ENCODE results near the gene CASK.

DNA sequence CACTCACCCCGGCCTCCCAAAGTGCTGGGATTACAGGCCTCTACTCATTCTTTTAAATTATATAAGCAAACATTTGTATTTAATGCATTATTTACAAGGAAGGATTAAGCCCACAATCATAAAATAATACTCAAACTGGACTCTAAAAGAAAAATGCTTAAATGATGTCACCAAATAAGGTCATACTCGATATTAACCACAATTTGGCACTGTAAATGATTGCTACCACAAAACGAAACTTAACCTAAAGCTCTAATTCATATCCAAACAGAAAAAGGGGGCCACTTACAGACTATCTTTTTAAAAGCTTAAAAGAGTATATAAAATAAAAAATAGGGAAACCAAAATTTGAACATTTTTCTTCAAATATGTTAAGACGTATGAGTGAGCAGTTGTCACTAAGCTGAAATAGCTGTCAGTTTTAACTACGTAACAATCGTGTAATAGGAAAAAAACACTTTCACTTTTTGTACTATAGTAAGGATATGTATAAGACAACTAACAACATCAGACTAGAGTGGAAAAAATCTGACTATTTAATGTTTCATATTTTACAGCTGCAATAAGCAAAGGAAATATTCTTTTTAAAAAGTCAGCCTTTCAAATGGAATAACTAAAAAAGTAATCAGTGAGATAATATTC is 342.8 kb downstream of the CASK start:
- TF ChIP-seq, protein P1, sequence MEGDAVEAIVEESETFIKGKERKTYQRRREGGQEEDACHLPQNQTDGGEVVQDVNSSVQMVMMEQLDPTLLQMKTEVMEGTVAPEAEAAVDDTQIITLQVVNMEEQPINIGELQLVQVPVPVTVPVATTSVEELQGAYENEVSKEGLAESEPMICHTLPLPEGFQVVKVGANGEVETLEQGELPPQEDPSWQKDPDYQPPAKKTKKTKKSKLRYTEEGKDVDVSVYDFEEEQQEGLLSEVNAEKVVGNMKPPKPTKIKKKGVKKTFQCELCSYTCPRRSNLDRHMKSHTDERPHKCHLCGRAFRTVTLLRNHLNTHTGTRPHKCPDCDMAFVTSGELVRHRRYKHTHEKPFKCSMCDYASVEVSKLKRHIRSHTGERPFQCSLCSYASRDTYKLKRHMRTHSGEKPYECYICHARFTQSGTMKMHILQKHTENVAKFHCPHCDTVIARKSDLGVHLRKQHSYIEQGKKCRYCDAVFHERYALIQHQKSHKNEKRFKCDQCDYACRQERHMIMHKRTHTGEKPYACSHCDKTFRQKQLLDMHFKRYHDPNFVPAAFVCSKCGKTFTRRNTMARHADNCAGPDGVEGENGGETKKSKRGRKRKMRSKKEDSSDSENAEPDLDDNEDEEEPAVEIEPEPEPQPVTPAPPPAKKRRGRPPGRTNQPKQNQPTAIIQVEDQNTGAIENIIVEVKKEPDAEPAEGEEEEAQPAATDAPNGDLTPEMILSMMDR (conservative IDR thresholded peaks at IDR 0.05 in 1 of 2, IDR thresholded peaks at IDR 0.05 in 1 of 2; ENCODE audit: low read depth in 1 of 2, low read length in 2 of 2), result no peak
- TF ChIP-seq EZH2 (IDR thresholded peaks at IDR 0.05; ENCODE audit: low read length, missing control alignments), result no peak

Measured in fibroblast of lung (primary cell).